DMS 273 (cell line): ENCODE results near the gene SLC38A3.

ENCODE experiments used
- DNase-seq: peaks from one replicate; lab custom pipeline; 2025; ENCODE audit not compliant: unreplicated experiment; lab: John Stamatoyannopoulos, UW

Gene SLC38A3

DNA sequence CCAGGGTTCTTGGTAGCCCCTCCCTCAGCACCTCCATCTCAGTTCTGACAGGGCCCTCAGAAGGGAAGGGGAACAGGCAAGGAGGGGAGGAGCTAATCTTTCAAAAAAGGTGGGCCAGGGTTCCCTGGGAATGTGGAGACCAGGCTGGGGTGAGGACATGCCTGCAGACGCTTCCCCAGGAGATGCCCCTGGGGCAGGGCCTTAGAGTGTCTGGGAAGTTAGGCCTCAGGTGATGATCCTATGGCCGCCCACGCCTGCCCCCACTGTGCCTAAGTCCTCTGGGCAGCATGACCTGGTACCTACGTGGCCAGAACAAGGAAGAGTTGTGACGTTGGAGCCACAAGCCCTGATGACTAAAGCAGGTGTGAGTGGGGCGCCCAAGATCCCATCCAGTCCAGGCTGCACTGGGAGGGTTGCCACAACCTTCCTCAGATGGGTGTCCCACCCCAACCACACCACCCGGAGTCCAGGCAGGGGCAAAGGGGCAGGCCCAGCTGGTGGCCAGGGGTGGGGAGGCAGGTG, 60.0 kb downstream of the SLC38A3 start:
- no peak for DNase-seq

DNA sequence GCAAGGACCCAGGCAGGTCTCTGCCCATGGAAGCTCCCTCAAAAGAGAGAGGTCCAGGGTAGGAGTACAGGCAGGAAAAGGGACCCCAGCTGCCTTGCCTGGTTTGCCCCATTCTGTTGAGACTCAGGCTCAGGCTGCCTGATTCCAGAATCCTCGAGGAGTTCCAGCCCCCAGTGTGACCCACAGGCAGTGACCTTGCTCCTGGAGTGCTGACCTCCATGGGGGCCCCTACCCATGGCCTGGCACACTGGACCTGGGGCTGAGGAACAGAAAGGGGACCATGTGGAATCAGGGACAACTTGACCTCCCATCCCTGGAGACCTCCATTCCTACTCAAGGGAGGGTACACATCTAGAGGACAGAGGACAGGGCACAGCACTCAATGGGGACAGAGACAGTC, 60.5 kb downstream of the SLC38A3 start:
- DNase-seq, result no peak

DNA sequence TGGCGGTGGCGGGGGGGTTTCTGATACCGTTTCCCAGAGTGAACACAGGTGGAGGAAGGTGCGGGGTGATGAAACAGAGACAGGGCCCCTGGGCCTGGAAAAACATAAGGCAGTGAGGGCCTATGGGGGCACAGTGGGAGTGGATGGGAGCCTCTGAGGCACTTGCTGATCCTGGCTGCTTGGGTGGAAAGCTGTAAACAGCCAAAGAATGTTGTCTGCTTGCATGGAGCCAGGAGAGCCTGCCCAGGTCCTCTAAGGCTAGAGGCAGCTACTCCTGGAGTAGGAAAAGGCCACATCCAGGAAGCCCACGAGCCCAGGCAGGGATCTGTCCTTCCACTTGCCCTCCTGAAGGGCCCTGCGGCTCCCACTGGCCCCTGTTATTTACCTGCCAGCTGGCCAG, 60.9 kb downstream of the SLC38A3 start:
- no peak for DNase-seq

DNA sequence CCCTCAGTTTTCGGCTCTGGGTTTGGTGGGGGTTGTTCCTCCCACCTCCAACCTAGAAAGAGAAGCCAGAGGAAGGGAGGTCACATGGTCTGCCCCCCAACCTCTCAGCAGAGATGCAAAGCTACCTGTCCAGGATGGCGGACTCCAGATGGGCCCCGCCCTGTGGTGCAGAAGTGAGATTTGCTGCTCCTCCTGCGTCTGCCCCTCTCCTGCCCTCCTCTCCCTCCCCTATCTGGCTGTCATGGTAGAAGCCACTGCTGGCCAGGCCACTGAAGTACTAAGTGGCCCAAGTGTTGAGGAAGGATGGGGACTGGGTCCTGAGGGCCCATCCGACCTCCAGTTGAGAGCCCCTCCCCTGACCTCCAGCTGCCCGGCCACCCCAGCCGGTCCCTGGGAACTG, 61.8 kb downstream of the SLC38A3 start:
- DNase-seq, result no peak

DNA sequence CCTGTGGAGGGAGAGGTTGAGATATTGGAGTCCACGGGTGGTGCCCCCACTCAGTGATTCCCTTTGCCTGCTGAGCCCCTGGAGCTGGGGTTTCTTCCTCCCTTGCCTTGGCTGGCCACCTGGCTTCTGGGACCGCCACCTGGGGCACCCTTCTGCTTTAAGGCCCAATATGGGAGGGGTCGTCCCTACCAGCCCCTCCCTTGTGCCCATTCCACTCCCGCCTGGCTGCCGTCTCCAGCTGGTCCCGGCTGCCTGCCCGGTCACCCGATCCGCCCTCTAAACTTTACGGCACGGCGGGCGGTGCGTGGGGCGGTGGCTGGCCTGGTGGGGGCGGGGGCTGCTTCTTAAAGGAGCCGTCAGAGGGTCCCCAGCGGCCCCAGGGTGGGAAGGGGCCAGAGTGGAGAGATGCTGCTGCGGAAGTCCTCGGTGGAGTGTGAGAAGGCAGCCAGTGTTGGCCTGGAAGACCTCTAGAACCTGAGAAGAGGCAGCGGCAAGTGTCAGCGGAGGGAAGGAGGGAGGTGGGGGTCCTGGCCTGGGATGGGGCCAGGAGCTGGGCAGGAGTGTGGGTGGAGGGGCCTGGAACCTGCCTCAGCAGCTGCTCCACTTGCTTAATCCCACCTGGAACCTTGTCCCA, 62.3 kb downstream of the SLC38A3 start:
- peak; percentile 53 for DNase-seq

DNA sequence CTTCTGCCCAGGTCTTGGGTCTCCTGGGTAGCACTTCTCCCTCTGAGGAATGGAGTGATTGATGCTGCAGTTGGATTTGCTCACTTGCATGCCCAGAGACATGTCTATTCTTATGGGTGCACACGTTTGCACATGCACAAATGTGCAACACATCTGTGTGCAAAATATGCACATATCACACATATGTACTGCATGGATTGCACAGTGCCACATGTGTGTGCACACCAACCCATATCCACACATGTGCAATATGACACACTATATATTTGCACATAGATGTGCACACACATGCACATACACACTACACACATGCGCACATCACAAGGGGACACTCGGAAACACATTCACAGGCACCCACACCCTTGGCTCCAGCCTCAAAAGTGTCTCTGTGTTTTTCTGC, 63.2 kb downstream of the SLC38A3 start:
- DNase-seq, result no peak

DNA sequence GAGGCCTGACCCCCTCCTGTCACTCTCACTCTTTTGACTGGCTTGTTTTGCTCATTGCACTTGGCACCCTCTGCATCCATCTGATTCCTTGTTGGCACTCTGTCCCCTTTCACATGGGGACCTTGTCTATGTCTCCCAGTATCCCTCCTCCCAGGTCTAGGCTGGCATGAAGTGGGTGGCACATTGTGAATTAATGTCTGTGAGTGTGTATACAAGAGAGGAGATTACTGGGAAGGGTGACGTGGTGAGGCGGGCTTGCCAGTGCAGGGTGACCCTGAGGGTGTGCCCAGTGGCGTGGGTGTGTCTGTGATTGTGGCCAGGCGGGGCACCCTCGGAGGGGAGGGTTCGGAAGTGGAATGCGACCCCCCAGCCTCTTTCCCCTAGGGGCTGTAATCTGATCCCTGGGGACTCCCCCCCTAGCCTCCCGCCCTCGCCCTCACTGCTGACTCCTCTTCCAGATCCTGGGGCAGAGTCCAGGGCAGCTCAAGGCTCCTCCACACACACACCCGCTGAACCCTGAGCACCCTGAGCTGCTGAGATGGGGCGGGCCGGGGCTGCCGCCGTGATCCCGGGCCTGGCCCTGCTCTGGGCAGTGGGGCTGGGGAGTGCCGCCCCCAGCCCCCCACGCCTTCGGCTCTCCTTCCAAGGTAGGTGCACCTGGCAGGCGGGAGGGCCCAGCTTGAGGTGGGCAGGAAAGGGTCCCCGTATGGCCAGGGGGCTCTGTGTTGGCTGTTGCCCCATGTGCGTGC, 63.8 kb downstream of the SLC38A3 start, which contains the start of gene SEMA3B:
Gene SEMA3B (plus strand): TSS at position 445 of the 749 bp plus-strand sequence. CDS start 94 bp downstream, at position 539.
- no peak for DNase-seq

DNA sequence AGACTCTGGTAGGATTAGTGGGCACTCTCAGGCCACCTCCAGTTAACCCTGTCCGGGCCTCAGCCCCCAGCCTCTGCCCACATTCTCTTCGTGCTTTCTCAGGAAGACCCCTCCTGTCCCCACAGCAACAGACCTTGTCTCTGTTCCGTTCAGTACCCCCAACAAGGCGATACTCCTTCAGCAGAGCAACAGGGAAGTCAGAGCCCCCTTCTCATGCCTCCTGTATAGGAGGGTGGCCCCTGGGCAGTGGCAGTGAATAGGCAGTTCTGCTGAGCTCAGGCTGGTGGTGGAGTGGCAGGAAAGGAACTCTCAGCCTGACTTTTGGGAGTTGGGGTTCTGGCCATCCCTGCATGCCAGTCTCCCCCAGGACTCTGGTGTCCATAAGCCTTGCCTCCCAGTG, 64.4 kb downstream of the SLC38A3 start:
- DNase-seq, result no peak

DNA sequence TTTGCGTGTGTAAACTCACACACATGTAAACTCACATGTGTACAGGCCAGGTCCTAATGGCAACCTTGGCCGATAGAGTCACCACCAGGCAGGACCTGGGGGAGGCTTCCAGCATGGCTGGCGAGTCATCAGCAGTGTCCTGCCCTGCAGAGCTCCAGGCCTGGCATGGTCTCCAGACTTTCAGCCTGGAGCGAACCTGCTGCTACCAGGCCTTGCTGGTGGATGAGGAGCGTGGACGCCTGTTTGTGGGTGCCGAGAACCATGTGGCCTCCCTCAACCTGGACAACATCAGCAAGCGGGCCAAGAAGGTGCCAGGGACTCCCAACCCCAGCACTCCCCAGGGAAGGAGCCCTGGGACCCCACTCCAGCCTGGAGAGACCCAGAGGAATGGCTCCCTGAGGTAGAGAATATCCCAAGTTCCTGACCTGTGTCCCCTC, 64.9 kb downstream of the SLC38A3 start:
- no peak for DNase-seq

DNA sequence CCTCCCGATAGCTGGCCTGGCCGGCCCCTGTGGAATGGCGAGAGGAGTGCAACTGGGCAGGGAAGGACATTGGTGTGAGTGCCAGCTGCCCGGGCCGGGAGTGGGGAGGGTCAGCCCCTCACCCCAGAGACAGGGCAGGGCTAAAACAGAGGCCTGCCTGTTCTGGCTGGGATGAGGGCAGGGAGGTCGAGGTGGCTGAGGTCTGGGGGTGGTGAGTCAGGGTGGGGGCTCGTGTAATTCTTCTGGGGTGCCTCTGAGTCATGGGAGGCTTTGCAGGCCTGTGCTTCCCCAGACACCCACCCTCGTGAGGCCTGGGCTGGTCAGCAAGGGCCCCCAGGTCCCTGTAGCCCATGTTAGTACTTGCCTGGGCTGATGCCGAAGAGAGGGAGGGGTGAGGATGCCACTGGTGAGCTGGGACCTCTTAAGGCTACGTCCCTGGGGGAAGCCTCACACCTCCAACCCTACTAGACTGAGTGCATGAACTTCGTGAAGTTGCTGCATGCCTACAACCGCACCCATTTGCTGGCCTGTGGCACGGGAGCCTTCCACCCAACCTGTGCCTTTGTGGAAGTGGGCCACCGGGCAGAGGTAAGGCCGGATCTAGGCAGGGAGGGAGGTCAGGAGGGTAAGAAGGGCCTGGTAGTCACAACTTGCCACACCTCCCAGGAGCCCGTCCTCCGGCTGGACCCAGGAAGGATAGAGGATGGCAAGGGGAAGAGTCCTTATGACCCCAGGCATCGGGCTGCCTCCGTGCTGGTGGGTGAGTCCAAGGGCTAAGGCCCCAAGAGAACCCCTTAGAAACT, 65.6 kb downstream of the SLC38A3 start:
- DNase-seq, result no peak
